ENCODE results near the gene S100A3. TPM values are rescaled to one million over a fixed set of nuclear protein-coding genes. Genes with fewer than 3 reads are reported as not detected.

S100A3 gene
- total RNA-seq, 4 donors from 2014 or later, result 0.88 to 1.6 TPM; not detected in 2

DNA sequence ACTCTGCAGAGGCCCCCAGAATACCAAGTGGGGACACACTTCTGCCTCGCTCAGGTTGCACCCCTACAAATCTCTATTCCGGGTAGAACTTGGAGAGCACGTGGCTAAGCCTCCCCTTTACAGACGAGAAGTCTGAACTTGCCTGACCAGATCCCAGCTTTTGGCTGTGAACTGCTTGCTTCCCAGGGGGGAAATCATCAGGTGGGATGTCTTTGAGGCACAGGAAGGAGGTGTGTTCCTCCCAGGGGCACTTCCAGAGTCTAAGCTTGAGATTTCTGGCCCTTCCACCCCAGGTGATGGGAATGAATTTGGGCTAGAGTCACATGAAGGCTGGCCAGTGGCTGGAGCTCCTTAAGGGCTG is 1.3 kb upstream of the S100A3 start:
- DNase-seq (no peak), ATAC-seq (no peak)
- Histone ChIP-seq H3K27ac (peak overlapping the region in 2 of 4 donors; percentile 52 to 75), H3K27me3 (no peaks in the 10 kb centered on the region), H3K9me3 (no peaks in the 10 kb centered on the region), H3K4me1 (peaks cover 19 to 52% of the 10 kb centered on the region in 2 donors), H3K4me3 (no peak overlapping the region), H3K36me3 (no peaks in the 10 kb centered on the region)
- TF ChIP-seq, protein P1, sequence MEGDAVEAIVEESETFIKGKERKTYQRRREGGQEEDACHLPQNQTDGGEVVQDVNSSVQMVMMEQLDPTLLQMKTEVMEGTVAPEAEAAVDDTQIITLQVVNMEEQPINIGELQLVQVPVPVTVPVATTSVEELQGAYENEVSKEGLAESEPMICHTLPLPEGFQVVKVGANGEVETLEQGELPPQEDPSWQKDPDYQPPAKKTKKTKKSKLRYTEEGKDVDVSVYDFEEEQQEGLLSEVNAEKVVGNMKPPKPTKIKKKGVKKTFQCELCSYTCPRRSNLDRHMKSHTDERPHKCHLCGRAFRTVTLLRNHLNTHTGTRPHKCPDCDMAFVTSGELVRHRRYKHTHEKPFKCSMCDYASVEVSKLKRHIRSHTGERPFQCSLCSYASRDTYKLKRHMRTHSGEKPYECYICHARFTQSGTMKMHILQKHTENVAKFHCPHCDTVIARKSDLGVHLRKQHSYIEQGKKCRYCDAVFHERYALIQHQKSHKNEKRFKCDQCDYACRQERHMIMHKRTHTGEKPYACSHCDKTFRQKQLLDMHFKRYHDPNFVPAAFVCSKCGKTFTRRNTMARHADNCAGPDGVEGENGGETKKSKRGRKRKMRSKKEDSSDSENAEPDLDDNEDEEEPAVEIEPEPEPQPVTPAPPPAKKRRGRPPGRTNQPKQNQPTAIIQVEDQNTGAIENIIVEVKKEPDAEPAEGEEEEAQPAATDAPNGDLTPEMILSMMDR (IDR thresholded peaks at IDR 0.05 in 4 of 5, conservative IDR thresholded peaks at IDR 0.05 in 1 of 5), result no peak
- TF ChIP-seq POLR2A (IDR thresholded peaks at IDR 0.05), result no peak
- in situ Hi-C loops (cut with MboI; ENCODE audit: low sequenced_read_pairs in 4 of 4), result no loop called here
- intact Hi-C loops (cut with DNase I; ENCODE audit: low total_unique reads), result no loop called here

DNA sequence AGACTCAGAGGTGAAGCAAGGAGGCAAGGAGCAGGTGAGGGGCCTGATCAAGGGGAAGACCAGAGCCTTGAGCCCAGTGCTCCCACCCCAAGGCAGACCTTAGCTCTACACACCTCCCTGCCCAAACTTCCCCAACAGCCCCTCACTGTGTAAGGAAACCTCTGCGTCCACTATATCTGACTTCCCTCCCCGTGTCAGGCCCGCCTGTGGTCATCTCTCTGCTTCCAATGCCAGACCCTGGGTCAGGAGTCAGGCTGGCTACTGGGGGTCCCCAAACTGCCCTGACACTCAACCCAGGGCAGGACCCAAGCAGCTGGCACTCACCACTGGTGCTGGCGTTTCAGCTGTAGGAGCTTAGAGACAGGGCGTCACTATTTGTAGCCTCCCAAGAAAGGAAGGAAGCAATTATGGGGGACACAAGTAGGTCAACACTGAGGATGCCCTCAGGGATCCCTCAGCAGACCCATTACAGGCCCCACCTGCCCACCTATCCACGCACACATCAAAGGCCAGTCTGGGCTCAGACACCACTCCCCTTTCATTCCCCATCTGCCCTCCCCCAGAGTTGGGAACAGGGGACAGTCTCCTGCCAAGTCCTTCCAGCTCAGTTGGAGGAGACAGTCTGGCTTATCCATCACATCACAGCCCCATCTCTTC is 811 bp upstream of the S100A3 start:
- TF ChIP-seq, protein P1 (IDR thresholded peaks at IDR 0.05 in 4 of 5, conservative IDR thresholded peaks at IDR 0.05 in 1 of 5), result no peak
- TF ChIP-seq POLR2A (IDR thresholded peaks at IDR 0.05), result no peak
- ATAC-seq, result no peak

DNA sequence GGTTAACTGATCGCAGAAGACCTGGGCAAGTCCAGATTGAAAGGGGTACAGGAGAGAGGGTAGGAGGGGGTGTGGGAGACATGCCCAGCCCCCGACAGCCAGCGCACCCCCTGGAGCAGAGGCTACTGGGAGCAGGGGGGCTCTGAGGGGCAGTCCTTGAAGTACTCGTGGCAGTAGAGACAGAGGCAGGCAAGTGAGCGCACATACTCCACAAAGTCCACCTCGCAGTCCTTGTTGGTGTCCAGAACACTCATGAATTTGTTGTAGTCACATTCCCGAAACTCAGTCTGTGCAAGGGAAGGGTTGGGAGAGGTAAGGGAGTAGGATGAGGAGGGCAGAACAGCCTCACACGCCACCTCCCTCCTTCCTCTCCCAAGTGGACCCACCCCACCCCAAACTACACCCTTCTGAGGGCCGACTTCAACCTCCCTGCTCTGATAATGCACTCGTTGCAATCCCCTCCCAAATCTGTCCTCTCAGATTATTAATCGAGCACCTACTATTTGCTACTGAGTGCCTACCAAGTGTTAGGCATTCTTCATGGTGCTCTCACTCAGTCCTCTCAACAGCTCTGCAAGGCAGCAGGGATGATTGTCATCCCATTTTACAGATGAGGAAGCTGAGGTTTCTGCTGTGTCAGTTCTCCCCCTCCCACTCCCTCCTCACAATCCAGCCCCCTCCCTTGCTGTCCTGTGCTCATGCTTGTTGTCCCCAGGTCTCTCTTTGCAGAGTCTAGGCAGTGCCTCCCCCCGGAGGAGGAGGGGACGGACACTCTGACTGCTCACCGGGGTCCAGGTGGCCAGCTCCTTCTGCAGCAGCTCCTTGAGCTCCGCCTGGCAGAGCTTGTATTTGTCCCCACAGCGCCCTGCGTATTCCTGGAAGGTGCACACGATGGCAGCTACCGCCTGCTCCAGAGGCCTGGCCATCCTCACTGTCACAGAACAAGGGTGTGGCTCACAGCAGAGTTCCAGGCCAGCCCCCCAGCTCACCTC is 1.2 kb downstream of the S100A3 start:
- no peak overlapping the region for H3K4me3 ChIP-seq
- no peak for ATAC-seq
- in situ Hi-C loops (cut with MboI; ENCODE audit: low sequenced_read_pairs in 4 of 4) (loop anchor here in 1 of 4 donors (25.0 kb wide), 1 partner anchor 439 kb away; the partner anchor contains the start of genes JTB, RAB13 and RPS27), intact Hi-C loops (cut with DNase I; ENCODE audit: low total_unique reads) (no loop called here)
- peak overlapping the region in 1 of 4 donors; percentile 81 for H3K27ac ChIP-seq
- no peaks in the 10 kb centered on the region for H3K36me3 ChIP-seq
- no peak for TF ChIP-seq POLR2A (IDR thresholded peaks at IDR 0.05)
- TF ChIP-seq, protein P1 (IDR thresholded peaks at IDR 0.05 in 4 of 5, conservative IDR thresholded peaks at IDR 0.05 in 1 of 5), result no peak
- H3K9me3 ChIP-seq, result no peaks in the 10 kb centered on the region
- H3K27me3 ChIP-seq, result no peaks in the 10 kb centered on the region
- no peak for DNase-seq
- peaks cover 30 to 64% of the 10 kb centered on the region in 2 donors for H3K4me1 ChIP-seq

More for the DNA sequence above, 811 bp upstream of the S100A3 start:
- Histone ChIP-seq H3K9me3 (no peaks in the 10 kb centered on the region), H3K27me3 (no peaks in the 10 kb centered on the region), H3K4me3 (no peak overlapping the region), H3K4me1 (peaks cover 24 to 57% of the 10 kb centered on the region in 2 donors), H3K27ac (peak overlapping the region; percentile 40 to 75 (median 56)), H3K36me3 (no peaks in the 10 kb centered on the region)
- intact Hi-C loops (cut with DNase I; ENCODE audit: low total_unique reads), result no loop called here
- in situ Hi-C loops (cut with MboI; ENCODE audit: low sequenced_read_pairs in 4 of 4), result loop anchor here in 1 of 4 donors (25.0 kb wide), 1 partner anchor 437 kb away; the partner anchor contains the start of genes JTB, RAB13 and RPS27
- DNase-seq, result no peak

DNA sequence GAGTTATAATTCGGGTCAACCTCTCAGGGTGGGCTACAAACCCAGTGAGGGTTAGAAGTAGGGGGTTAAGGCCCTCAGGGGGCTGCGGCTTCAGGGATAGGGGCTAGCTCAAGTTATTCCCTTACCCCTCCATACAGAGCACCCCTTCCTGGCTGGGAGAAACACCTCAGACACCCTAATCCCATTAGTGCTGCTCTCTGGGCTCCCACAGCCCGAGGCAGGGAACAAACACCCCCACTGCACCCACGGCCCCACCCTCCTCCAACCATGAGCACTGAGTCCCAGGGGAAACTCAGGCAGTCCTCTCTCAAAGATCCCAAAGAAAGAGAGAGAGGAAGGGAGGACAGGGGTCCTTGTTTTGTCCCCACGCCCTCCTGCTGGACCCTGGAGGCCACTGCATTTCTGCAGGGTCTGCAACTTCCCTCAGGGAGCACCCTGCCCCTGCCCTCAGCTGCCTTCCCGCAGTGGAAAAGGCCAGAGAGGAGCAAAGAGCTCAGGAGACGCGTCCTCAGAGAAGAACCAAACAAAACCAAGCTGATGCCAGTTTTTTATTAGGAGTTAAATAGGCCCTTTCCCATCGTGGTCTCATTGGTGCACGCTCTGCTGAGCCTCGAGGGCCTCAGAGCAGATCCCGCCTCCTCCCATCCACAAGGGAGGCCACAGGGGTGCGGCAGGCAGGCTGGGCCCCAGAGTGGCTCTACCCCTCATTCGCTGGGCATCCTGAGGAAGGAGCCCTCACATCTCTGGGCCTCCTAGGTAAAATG is 2.1 kb downstream of the S100A3 start:
- H3K9me3 ChIP-seq, result no peaks in the 10 kb centered on the region
- no peaks in the 10 kb centered on the region for H3K36me3 ChIP-seq
- H3K27ac ChIP-seq, result peak overlapping the region in 3 of 4 donors; percentile 64 to 81 (median 81)
- DNase-seq (no peak), ATAC-seq (no peak)
- intact Hi-C loops (cut with DNase I; ENCODE audit: low total_unique reads) (no loop called here), in situ Hi-C loops (cut with MboI; ENCODE audit: low sequenced_read_pairs in 4 of 4) (loop anchor here in 1 of 4 donors (25.0 kb wide), 1 partner anchor 440 kb away; the partner anchor contains the start of genes JTB, RAB13 and RPS27)
- H3K4me1 ChIP-seq, result peaks cover 30 to 64% of the 10 kb centered on the region in 2 donors
- H3K27me3 ChIP-seq, result no peaks in the 10 kb centered on the region
- H3K4me3 ChIP-seq, result peak overlapping the region in 1 of 4 donors; percentile 48
- TF ChIP-seq POLR2A (IDR thresholded peaks at IDR 0.05), result no peak
- TF ChIP-seq, protein P1 (IDR thresholded peaks at IDR 0.05 in 4 of 5, conservative IDR thresholded peaks at IDR 0.05 in 1 of 5), result no peak
